ENCODE measurements around the gene FAM114A1. TPM values are rescaled to one million over a fixed set of nuclear protein-coding genes. Genes with fewer than 3 reads are reported as not detected.

The FAM114A1 gene
- total and polyA plus RNA-seq, 2 donors from 2014 or later = 10.8 to 31.1 TPM

- DNase-seq (no peak), FAIRE-seq (no peak)
- intact Hi-C loops (cut with DNase I) = no loop called here
- Histone ChIP-seq H3K4me3 (ENCODE audit: low read length in 3 of 3) (peak overlapping the region in 2 of 3 donors; percentile 6 to 55), H3K4me1 (ENCODE audit: control insufficient read depth in 2 of 3, insufficient read depth in 2 of 3, low read depth in 1 of 3, low read length in 3 of 3) (no peaks in the 10 kb centered on the region), H3K27me3 (ENCODE audit: control insufficient read depth, insufficient read depth, low read length) (no peaks in the 10 kb centered on the region), H3K36me3 (ENCODE audit: control insufficient read depth in 2 of 3, insufficient read depth in 3 of 3, low read length in 3 of 3) (no peaks in the 10 kb centered on the region), H3K9ac (ENCODE audit: low read length in 3 of 3) (peak overlapping the region in 1 of 3 donors; percentile 1), H3K9me3 (ENCODE audit: control insufficient read depth in 2 of 3, insufficient read depth in 1 of 3, low read length in 3 of 3) (no peaks in the 10 kb centered on the region), H3K27ac (ENCODE audit: low read depth in 2 of 2, low read length in 2 of 2) (no peak overlapping the region)
- TF ChIP-seq CTCF (IDR thresholded peaks at IDR 0.05; ENCODE audit: borderline replicate concordance, extremely low read depth, insufficient read depth) = no peak
Measured at GRCh38 chr4:38856046-38856445, 11.6 kb upstream of the FAM114A1 start.

DNA sequence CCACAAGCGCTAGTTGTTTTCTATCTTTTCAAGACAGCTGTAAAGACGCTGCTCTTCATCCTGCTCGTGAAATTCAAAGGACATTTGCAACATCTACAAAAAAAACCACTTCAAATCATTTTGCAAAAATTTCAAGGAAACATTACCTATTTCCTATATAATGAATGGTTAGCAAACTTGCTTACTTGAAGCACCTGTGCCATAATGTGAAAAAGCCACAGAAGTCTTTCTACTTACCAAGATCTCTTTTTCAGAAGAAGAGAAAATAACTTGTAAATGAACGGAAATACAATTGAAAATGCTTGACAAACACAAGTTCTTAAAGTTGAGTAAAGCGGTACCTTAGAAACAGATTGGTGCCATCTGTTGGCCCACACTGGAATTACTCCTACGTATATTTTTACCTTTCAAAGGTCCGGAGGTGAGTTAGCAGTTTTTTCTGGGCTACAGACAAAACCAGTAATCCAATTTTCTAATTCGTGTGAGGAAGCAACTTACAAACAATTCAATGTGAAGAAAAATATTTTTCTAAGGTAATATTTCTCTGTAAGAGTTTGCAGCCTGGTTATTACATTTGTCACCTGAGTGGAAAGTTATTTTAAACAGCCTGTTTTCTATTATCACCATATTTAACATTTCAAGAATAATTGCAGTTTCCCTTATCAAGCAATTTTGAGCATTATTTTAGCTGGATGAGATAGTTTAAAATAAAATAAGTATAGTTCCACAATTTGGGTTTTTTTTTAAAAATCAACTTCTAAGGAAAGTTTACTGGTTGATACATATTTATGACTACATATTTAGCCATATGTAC lies 10.9 kb upstream of the FAM114A1 start, which contains the start of gene TLR6:
Gene TLR6, minus strand, starts transcription at position 294 of the 814 bp plus-strand sequence. CDS start 27,344 bp downstream, outside the sequence.
- FAIRE-seq (peak; percentile 94), DNase-seq (peak in 3 of 5 donors; percentile 25 to 60 (median 55))
- intact Hi-C loops (cut with DNase I) = no loop called here
- peak within 1 kb of the TSS in 1 of 3 donors; percentile 46 for H3K9ac ChIP-seq (ENCODE audit: low read length in 3 of 3)
- peak; percentile 60 for TF ChIP-seq CTCF (IDR thresholded peaks at IDR 0.05; ENCODE audit: borderline replicate concordance, extremely low read depth, insufficient read depth)
- no peaks in the 10 kb centered on the region for H3K27me3 ChIP-seq (ENCODE audit: control insufficient read depth, insufficient read depth, low read length)
- H3K27ac ChIP-seq (ENCODE audit: low read depth in 2 of 2, low read length in 2 of 2) = peak within 1 kb of the TSS in 1 of 2 donors; percentile 53
- no peaks in the 10 kb centered on the region for H3K36me3 ChIP-seq (ENCODE audit: control insufficient read depth in 2 of 3, insufficient read depth in 3 of 3, low read length in 3 of 3)
- H3K9me3 ChIP-seq (ENCODE audit: control insufficient read depth in 2 of 3, insufficient read depth in 1 of 3, low read length in 3 of 3) = no peaks in the 10 kb centered on the region
- H3K4me3 ChIP-seq (ENCODE audit: low read length in 3 of 3) = peak within 1 kb of the TSS in 2 of 3 donors; percentile 6 to 55
- H3K4me1 ChIP-seq (ENCODE audit: control insufficient read depth in 2 of 3, insufficient read depth in 2 of 3, low read depth in 1 of 3, low read length in 3 of 3) = no peaks in the 10 kb centered on the region

DNA sequence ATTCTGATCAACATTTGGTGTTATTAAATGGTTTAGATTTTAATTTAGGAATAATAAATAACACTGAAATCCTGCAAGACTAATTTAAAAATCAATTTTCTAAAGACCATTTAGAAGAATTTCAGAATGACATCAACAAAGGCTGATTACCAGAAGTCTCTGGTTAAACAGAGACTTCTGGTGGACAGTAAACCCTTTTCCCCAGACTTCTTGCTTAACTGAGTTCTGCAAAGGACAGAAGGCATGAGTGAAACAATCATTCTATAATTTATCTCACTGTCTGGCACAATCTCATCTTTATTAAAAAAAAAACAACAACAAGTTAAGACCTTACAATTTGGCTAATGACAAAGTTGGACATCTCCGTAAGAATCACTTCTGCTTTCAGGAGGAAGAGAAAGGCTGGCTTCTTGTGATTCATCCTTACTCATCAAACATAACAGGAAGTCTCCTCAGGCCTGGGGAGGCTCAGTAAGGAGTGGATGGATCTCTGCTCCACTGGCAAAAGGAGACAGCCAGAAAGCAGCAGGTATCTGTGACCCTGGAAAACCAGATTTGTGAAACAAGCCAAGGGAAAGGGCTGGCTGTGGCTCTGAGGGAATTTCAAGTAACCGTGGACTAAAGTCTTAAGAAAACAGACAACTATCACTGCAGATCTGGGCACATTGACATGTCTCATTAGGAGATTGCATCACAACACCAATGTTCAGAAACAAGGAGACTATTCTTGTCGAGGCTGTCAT lies 10.1 kb upstream of the FAM114A1 start:
- TF ChIP-seq CTCF (IDR thresholded peaks at IDR 0.05; ENCODE audit: borderline replicate concordance, extremely low read depth, insufficient read depth) = no peak
- no peaks in the 10 kb centered on the region for H3K36me3 ChIP-seq (ENCODE audit: control insufficient read depth in 2 of 3, insufficient read depth in 3 of 3, low read length in 3 of 3)
- FAIRE-seq (no peak), DNase-seq (no peak)
- intact Hi-C loops (cut with DNase I) = no loop called here
- no peaks in the 10 kb centered on the region for H3K9me3 ChIP-seq (ENCODE audit: control insufficient read depth in 2 of 3, insufficient read depth in 1 of 3, low read length in 3 of 3)
- H3K27me3 ChIP-seq (ENCODE audit: control insufficient read depth, insufficient read depth, low read length) = no peaks in the 10 kb centered on the region
- H3K27ac ChIP-seq (ENCODE audit: low read depth in 2 of 2, low read length in 2 of 2) = peak overlapping the region in 1 of 2 donors; percentile 53
- H3K9ac ChIP-seq (ENCODE audit: low read length in 3 of 3) = no peak overlapping the region
- no peak overlapping the region for H3K4me3 ChIP-seq (ENCODE audit: low read length in 3 of 3)
- H3K4me1 ChIP-seq (ENCODE audit: control insufficient read depth in 2 of 3, insufficient read depth in 2 of 3, low read depth in 1 of 3, low read length in 3 of 3) = no peaks in the 10 kb centered on the region

Data from kidney (tissue), 14 donors.